GM12878 (cell line): Measurements from ENCODE around the gene SNRPA. TPM values are rescaled to one million over a fixed set of nuclear protein-coding genes. Genes with fewer than 3 reads are reported as not detected.

ENCODE experiments used
- BMI1 ChIP-seq: fragments of 450-650 bp; IDR thresholded peaks from 2 replicates; pipeline ENCODE4 v1.6.1; 2016; ENCODE audit warnings: mild to moderate bottlenecking, moderate library complexity, borderline replicate concordance
- CHD1 ChIP-seq: IDR thresholded peaks from 2 replicates; pipeline ENCODE4 v1.6.1; 2012; ENCODE audit warnings: low read depth, low read length, improper control_type of control experiment
- CHD2 ChIP-seq: IDR thresholded peaks from 2 replicates; pipeline ENCODE4 v1.6.1; 2011; ENCODE audit warnings: low read depth, low read length, improper control_type of control experiment, borderline replicate concordance
- ELK1 ChIP-seq: IDR thresholded peaks from 2 replicates; pipeline ENCODE4 v1.6.1; 2012; ENCODE audit warnings: low read depth, low read length, improper control_type of control experiment
- ETV6 ChIP-seq, 2 experiments: fragments of 450-650 bp in 1 of 2; IDR thresholded peaks in 1 of 2; conservative IDR thresholded peaks in 1 of 2; 2 replicates each; pipeline ENCODE4 v1.6.1; 2014; ENCODE audit warnings: antibody characterized with exemption in 1 of 2, borderline replicate concordance in 1 of 2, low read depth in 1 of 2, mild to moderate bottlenecking in 1 of 2, moderate library complexity in 1 of 2
- GABPA ChIP-seq: IDR thresholded peaks from 2 replicates; pipeline ENCODE4 v1.6.1; 2014; ENCODE audit warnings: antibody characterized with exemption, low read depth, mild to moderate bottlenecking, inconsistent platforms
- HCFC1 ChIP-seq: fragments of 150-350 bp; IDR thresholded peaks from 2 replicates; pipeline ENCODE4 v1.6.1; 2014; ENCODE audit warnings: low read length
- HDAC6 ChIP-seq: fragments of 200-600 bp; sonication (generic); IDR thresholded peaks from one replicate; pipeline ENCODE4 v1.8.0; 2017; ENCODE audit warnings: antibody characterized with exemption; ENCODE audit not compliant: unreplicated experiment
- MLLT1 ChIP-seq: fragments of 450-650 bp; IDR thresholded peaks from 2 replicates; pipeline ENCODE4 v1.6.1; 2016; ENCODE audit warnings: mild to moderate bottlenecking
- MYC ChIP-seq: IDR thresholded peaks from 2 replicates; pipeline ENCODE4 v1.6.1; 2011; ENCODE audit warnings: mild to moderate bottlenecking, low read length, moderate library complexity, inconsistent platforms; ENCODE audit not compliant: insufficient read depth, insufficient replicate concordance, insufficient read length, severe bottlenecking
- NFYB ChIP-seq: IDR thresholded peaks from 2 replicates; pipeline ENCODE4 v1.6.1; 2011; ENCODE audit warnings: low read depth, mild to moderate bottlenecking, low read length, improper control_type of control experiment, moderate library complexity; ENCODE audit not compliant: insufficient read depth
- NR2C1 ChIP-seq: fragments of 450-650 bp; IDR thresholded peaks from 2 replicates; pipeline ENCODE4 v1.6.1; 2017; ENCODE audit warnings: antibody characterized with exemption, mild to moderate bottlenecking, moderate library complexity
- NR2F1 ChIP-seq: fragments of 450-650 bp; conservative IDR thresholded peaks from 2 replicates; pipeline ENCODE4 v1.6.1; 2017; ENCODE audit warnings: mild to moderate bottlenecking
- PAX5 ChIP-seq: IDR thresholded peaks from 2 replicates; pipeline ENCODE4 v1.6.1; 2011; ENCODE audit warnings: low read depth, low read length, borderline replicate concordance
- PML ChIP-seq: IDR thresholded peaks from 2 replicates; pipeline ENCODE4 v1.6.1; 2012; ENCODE audit warnings: low read length, inconsistent platforms
- POLR2AphosphoS5 ChIP-seq: IDR thresholded peaks from 2 replicates; pipeline ENCODE4 v1.6.1; 2011; ENCODE audit warnings: mild to moderate bottlenecking, low read length, inconsistent platforms
- RBBP5 ChIP-seq: fragments of 200-600 bp; sonication (generic); conservative IDR thresholded peaks from 2 replicates; pipeline ENCODE4 v1.6.1; 2016
- SIN3A ChIP-seq: IDR thresholded peaks from 2 replicates; pipeline ENCODE4 v1.6.1; 2012; ENCODE audit warnings: low read depth, low read length, improper control_type of control experiment
- SRF ChIP-seq, 2 experiments: IDR thresholded peaks; 2 replicates each; pipeline ENCODE4 v1.6.1; 2011; ENCODE audit warnings: low read depth in 2 of 2, low read length in 2 of 2, mild to moderate bottlenecking in 1 of 2, moderate library complexity in 1 of 2
- TAF1 ChIP-seq: IDR thresholded peaks from 2 replicates; pipeline ENCODE4 v1.6.1; 2011; ENCODE audit warnings: mild to moderate bottlenecking, low read depth, low read length, borderline replicate concordance
- TCF12 ChIP-seq: IDR thresholded peaks from 2 replicates; pipeline ENCODE4 v1.6.1; 2011; ENCODE audit warnings: low read depth, mild to moderate bottlenecking, low read length
- TCF7 ChIP-seq: IDR thresholded peaks from 2 replicates; pipeline ENCODE4 v1.6.1; 2014; ENCODE audit warnings: antibody characterized with exemption, borderline replicate concordance
- YY1 ChIP-seq: IDR thresholded peaks from 2 replicates; pipeline ENCODE4 v1.6.1; 2011; ENCODE audit warnings: low read depth, mild to moderate bottlenecking, low read length
- ZBTB11 ChIP-seq: fragments of 450-650 bp; formaldehyde crosslinking; IDR thresholded peaks from 2 replicates; pipeline ENCODE4 v1.5.0; 2022; ENCODE audit warnings: mild to moderate bottlenecking, missing genetic modification characterization
- polyA plus RNA-seq, 11 experiments: library from polyadenylated mRNA; depleted of rRNA in 4 of 11; unstranded in 6 of 11; stranded (reverse) in 5 of 11; fragments of >200 nt; fragmentation: Nextera tagmentation in 4 of 11; fragmentation: Illumina TruSeq in 1 of 11; extraction: Ambion mirVana in 4 of 11; extraction: Trizol in 1 of 11; gene quantifications; 1 replicate in 1 of 11; 2 replicates in 10 of 11; pipeline versions ENCODE4 v1.2.1 to v1.2.3, GENCODE V29; 2011 to 2016; ENCODE audit warnings: inconsistent platforms in 2 of 11, missing spikeins in 2 of 11, low read depth in 1 of 11
- total RNA-seq, 4 experiments: library from RNA; depleted of rRNA in 3 of 4; stranded (reverse); fragments of >200 nt in 3 of 4; fragmentation: Illumina TruSeq in 1 of 4; extraction: Trizol in 1 of 4; gene quantifications; 2 replicates each; pipeline versions ENCODE4 v1.2.1 to v1.2.3, GENCODE V29; 2013 to 2021

The SNRPA gene
- total and polyA plus RNA-seq, 10 of the 15 experiments (the other 5 are each of a cell fraction or from before 2014, with no cell fraction given), result 14.8 to 299 (median 202) TPM

DNA sequence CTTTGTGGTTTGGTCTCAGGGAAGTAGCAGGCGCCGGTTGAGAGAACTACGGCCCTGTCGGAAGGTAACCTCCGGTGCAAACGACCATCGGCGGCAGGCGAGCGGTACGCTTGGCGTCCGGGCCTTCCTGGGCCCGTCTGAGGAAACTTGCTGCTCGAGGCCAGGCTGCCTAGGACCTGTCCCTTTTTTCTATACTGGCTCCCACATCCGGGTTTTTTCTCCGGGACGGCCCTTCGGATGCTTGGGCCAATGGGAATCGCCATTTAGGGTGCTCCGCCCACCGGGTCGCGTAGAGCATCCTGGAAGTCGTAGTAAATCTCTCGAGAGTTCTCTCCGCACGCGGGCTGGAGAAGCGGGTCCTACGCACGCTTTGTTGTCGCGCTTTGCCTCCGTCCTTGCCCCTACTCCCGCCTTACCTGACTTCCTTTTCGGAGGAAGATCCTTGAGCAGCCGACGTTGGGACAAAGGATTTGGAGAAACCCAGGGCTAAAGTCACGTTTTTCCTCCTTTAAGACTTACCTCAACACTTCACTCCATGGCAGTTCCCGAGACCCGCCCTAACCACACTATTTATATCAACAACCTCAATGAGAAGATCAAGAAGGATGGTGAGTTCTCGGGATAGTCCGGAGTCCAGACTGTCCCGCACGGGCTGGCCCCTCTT lies at the start of gene SNRPA (continued):
- TF ChIP-seq MLLT1 (peak; percentile 57; the same call in 1 of the 2 replicates), POLR2AphosphoS5 (peak; percentile 91), CHD2 (peak; percentile 66), ZBTB11 (CRISPR knock-in tag) (no peak), SIN3A (peak; percentile 79; the same call in 1 of the 2 replicates), TCF7 (no peak), HCFC1 (peak; percentile 80), BMI1 (no peak), NFYB (peak; percentile 65; the same call in 1 of the 2 replicates), NR2C1 (peak; percentile 57; the same call in 1 of the 2 replicates), SRF (IDR thresholded peaks at IDR 0.05; ENCODE audit: low read depth in 2 of 2, low read length in 2 of 2) (0 out of 4 replicates have a peak, but pooled peaks of 1 of the 2 experiments have one; percentile 11), HDAC6 (no peak), NR2F1 (no peak), RBBP5 (no peak), ETV6 (conservative IDR thresholded peaks at IDR 0.05 in 1 of 2, IDR thresholded peaks at IDR 0.05 in 1 of 2; ENCODE audit: borderline replicate concordance in 1 of 2, low read depth in 1 of 2) (no peak), TCF12 (peak; percentile 30; the same call in 1 of the 2 replicates), TAF1 (peak; percentile 65; the same call in 1 of the 2 replicates), YY1 (peak; percentile 63; the same call in 1 of the 2 replicates), ELK1 (0 out of 2 replicates have a peak, but pooled peaks have one; percentile 27), CHD1 (peak; percentile 91), PML (peak; percentile 97), PAX5 (0 out of 2 replicates have a peak, but pooled peaks have one; percentile 19), GABPA (peak; percentile 8; the same call in 1 of the 2 replicates), MYC (peak; percentile 46)
